Limb (tissue), 2 donors: ENCODE data around the gene RPS14.

Experiments
- DNase-seq, 2 donors: peaks; one replicate each; pipeline ENCODE4 v3.0.0-alpha.2; 2016; ENCODE audit errors: extremely low spot score in 2 of 2

Gene RPS14

DNA sequence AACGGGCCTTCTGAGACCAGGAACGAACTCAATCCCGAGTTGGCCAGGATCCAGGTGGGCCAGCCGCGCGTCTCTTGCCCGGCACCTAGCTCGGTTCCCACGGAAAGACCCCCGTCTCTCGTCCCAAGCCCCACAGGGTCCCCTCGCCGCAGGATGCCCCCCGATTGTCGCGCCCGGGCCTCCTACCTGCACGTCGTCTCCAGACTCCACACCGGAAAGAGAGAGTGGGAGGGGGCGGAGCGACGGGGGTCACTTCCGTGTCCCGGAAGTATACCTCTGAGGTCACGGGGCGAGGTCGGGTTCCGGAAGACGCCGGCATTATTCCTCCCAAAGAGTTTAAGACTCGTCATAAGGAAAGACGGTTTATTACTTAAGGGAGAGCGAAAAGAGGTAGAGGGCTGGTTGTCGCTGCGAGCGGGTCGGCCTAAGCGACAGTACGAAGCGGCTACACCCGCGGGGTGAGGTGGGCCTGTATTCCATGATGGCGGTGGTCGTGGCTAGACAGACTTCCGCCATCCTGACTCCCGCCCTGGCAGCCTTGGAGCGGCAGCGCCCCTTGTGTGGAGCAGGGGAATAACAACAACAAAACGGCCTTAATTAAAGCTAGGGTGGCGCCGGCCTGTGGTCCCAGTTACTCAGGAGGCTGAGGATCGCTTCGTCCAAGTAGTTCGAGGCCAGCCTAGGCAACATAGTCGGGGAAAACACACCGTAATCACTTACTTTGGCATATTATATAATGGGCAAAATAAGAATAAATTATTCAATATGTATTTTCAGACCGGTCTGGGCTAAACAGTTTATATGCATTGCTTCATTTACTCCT, at the start of gene RPS14:
Gene RPS14, minus strand, starts transcription at position 223 of the 823 bp plus-strand sequence. CDS start 2,006 bp downstream, outside the sequence.
- peak; percentile 96 for DNase-seq

- DNase-seq, result no peak
These were observed 49.4 kb upstream of the RPS14 start for GRCh38 chr5:150498971-150499370.

DNA sequence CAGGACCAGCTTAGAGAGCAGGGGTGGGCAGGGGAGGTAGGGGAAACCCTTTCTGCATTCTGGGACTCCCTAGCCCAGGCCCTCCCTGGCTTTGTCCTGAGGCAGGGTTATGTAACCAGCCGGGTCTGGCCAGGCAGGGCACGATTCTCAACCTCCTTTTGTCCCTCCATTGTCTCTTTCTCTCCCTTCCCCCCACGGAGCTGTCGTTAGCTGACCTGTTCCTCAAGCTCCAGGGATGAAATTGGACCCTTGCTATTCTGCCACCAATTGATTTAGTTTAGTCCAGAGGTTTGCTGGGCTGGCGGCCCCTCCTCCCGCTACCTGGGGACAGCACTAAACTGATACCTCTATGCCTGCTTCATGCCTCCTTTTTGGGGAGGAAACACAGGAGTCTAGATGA, 49.0 kb upstream of the RPS14 start:
- no peak for DNase-seq

DNA sequence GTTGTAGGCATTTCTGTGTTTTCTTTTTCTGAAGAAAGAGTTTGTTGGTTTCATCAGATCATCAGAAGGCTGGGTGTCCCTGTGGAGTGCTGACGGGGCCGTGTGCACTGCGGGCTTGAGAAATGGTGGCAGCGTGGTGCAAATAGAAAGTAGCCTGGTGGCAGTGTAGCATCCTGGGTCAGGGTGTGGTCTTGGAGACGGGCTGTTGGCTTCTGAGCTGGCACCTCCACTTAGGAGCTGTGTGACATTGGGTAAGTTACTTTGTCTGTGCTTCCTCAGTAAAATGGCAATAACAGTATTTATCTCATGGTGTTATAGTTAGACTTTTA, 48.4 kb upstream of the RPS14 start:
- DNase-seq, result no peak

DNA sequence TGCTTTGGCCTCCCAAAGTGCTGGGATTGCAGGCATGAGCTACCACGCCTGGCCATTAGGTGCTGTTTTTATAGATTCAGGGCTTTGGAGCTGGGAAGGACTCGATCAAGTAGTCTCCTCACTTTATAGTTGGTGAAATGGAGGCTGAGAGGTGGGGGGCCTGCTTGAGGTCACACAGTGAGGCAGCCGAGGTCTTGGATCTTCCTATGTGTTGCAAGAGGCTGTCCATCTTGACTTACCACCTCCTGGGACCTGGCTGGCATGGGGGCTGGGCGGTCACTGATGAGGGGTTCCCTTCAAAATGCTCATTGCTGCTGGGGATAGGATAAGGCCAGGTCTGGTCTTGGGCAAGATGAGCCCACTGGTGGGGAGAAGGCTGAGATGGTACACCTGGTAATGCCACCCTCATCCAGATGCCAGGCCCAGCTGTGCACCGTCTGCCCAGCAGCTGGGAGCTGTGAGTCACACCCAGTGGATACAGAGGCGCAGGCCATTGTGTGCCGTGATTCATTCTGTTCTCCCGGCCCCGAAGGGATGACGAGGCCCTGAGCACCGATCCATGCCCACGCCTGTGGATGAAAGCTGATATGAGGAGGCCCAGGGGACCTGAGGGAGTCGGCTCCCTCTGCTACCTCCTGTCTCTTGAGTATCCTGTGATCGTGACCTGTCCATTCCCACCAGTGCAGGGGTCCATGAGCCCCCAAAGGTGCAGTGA, 47.9 kb upstream of the RPS14 start:
- no peak for DNase-seq

GRCh38 chr5:150496534-150496933, 47.0 kb upstream of the RPS14 start:
- no peak for DNase-seq

DNA sequence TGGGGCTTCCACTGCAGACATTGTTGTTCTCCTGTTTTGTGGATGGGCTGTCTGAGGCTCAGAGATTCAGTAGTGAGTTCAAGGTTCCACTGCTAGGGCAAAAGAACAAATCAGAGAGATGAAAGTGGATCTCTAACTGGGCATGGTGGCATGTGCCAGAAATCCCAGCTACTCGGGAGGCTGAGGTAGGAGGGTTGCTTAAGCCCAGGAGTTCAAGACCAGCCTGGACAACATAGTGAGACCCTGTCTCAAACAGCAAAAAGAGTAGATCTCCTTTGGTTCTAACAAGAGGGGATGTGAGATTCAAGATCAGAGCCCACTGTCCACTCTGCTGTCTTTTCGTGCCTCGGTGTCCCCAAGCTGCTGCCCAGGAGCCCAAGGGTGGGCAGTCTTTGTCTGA, 46.6 kb upstream of the RPS14 start:
- DNase-seq, result no peak

DNA sequence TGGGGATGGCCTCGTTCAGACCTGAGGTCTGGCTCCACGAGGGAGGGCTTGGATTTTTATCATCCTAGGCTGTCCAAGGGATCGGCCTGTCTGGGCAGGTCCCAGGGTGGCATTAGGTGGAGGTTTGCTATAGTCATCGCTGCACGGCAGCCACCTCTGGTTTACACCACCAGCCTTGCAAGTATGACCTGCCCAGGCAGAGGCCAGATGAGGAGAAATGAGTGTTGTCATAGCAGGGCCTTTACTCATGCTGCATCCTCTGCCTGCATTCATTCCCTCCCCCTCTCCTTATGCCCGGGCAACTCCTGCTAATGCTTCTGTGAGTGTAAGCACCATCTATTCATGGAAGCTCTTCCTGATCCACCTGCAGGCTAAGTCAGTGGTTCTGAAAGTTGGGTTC, 43.1 kb upstream of the RPS14 start:
- DNase-seq, result no peak

- no peak for DNase-seq
These were observed 42.3 kb upstream of the RPS14 start for GRCh38 chr5:150491876-150492275.

GRCh38 chr5:150490754-150491153, 41.2 kb upstream of the RPS14 start:
- no peak for DNase-seq

DNA sequence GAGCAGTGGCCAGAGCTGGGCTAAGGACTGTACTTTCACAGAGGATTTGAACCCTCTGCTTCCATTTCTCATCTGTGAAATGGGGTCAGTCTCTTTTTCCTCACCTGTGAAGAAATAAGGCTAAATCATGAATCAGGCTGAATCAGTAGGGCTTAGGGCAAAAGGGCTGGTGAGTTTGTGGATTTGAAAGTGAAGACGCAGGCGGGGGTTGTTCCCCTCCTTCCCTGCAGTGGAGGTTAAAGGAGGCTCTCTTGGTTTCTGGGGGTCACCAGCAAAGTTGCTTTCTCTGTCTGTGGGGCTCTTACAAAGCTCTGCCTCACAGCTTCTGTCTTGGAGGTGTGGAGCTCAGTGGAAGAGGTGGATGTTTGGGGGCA, 40.7 kb upstream of the RPS14 start:
- no peak for DNase-seq

GRCh38 chr5:150489360-150490295, 40.1 kb upstream of the RPS14 start:
- DNase-seq, result no peak

- no peak for DNase-seq
These were observed 39.2 kb upstream of the RPS14 start for GRCh38 chr5:150488519-150489359.

DNA sequence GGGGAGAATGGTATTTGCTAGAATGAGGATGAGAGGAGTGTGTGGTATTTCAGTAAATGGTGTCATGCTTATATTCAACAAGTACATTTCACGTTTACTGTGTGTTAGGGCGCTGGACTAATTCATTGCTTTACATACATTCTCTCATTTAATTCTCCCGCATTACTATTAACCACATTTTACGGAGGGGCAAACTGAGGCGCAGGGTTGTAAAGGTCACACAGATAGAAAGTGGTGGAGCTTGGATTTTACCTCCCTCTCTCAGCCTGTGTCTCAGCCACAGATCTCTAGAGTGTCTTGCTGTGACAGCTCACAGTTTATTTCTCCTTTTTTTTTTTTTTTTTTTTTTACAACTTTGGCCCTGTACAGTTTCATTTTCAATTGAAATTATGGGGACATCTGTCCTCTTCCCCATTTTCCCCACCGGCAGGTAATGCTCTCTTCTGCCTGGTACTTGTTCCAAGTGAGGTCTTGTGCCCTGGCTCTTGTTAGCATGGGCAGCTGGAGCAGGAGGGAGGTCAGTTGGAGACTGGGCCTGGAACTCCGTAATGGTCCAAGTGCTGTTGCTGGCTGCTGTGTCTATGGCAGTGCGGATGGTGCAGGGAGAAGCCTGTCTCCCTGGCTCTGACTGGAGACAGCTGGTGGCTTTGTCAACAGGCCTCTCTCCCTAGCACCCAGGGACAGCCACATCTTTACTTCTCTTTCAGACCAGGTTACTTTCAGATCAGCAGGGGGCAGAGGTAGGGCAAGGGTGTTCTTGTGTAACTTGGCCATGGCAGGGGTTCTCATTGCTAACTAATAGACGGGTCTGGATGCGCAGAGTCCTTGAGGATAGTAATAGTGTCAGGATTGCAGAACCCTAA, 37.9 kb upstream of the RPS14 start:
- no peak for DNase-seq

DNA sequence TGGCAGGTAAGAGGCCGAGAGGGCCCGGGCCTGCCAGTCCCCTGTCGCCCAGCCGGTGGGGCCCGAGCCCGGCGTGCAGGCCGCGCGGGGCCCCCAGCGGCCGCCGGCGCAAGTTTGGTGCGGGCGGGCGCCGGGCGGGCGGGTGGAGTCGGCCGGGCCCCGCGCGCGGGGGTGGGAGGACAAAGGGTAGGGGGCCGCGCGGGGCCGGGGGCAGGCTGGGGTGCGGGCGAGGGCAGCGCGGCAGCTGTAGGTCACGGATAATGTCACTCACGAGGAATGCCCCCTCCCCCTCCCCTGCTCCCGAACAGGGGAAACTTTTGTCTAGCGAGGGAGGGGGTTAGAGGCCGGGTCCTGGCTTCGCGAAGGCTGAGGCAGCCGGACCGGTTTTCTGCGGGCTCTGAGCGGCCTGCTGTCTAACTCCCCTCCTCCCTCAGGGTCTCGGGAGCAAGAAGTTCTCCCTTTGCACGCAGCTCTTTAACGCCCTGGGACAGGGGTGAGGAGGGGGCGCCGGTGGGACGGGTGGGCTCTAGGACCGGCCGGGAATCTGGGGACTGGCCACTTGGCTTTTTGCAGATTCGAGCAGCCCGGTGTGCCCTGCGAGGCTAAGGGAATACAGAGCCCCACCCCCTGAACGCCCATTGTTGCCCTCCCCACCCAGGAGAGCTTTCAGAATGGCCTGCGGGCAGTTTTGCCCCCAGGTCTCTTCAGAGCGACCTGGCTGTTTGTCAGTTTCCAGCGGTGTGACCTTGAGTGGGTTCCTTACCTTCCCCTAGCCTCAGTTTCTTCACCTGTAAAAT, 37.1 kb upstream of the RPS14 start:
- DNase-seq, result peak; percentile 71 to 89

- peak; percentile 41 to 86 for DNase-seq
These were observed 36.3 kb upstream of the RPS14 start for GRCh38 chr5:150485693-150486401.

GRCh38 chr5:150484964-150485692, 35.6 kb upstream of the RPS14 start:
- no peak for DNase-seq

DNA sequence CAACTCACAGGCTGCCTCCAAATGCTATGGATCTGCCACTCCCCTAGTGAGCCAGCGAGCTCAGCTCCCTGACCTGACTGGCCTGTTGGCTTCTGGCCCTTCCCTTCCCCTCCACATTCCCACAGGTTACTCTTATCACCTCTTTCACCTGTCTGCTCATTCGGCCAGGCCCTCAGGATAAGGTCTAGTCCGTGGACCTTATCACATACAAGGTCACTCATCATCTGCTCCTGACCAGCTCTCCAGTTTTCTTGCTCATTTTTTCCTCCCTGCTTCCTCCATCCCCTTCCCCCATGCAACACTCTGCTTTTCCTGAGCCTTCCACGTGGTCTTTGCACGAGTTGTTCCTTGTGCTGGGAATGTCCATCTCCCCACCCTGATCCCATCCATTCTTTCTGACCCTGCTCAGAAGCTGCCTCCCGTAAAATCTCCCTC, 32.5 kb upstream of the RPS14 start:
- DNase-seq, result no peak
